ENCODE results near the gene XYLT1. TPM values are rescaled to one million over a fixed set of nuclear protein-coding genes. Genes with fewer than 3 reads are reported as not detected.
"Not testable (repeated sequence)": the region's sequence is repeated elsewhere in the genome, so short reads cannot be mapped to it uniquely, and the experiment has no call there.

Gene XYLT1
- total and polyA plus RNA-seq, 4 experiments from 2014 or later, result 1.4 to 48.5 (median 24.5) TPM

DNA sequence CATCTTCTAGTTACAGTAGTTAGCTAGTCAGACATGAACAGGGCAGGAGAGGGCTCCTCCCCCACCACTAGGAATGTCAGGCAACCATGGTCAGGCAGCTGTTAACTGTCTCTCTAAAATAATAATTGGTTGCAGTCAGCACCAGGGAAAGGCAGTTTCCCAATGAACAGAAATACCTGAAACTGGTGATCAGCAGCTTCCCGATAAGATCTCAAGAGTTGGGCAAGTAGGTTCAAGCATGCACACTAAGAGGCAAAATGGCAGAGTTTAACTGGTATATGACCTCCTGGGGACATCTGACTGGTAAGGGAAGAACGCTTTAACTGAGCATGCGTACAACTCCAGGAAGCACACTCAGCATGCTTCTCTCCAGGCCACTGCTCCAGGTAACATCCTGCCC is 12.6 kb upstream of the XYLT1 start:
- Mint-ChIP-seq H3K4me1 (peaks cover 0 to 3% (median 0%) of the 10 kb centered on the region in 4 donors), H3K27ac (no peak overlapping the region), H3K36me3 (peaks cover 0 to 3% of the 10 kb centered on the region in 2 donors), H3K27me3 (peaks cover 18 to 24% of the 10 kb centered on the region in 2 donors), H3K4me3 (no peak overlapping the region), H3K9me3 (peaks cover 0 to 2% (median 0%) of the 10 kb centered on the region in 8 donors)
- no peak for DNase-seq
- Histone ChIP-seq H3K4me3 (ENCODE audit: low read length in 2 of 2) (no peak overlapping the region), H3K36me3 (ENCODE audit: insufficient read depth, low read length) (no peaks in the 10 kb centered on the region), H3K4me1 (ENCODE audit: insufficient read depth, low read length) (no peaks in the 10 kb centered on the region), H3K27ac (ENCODE audit: low read depth, low read length) (no peak overlapping the region), H3K9me3 (ENCODE audit: control insufficient read depth in 1 of 2, low read length in 2 of 2) (no peaks in the 10 kb centered on the region), H3K27me3 (ENCODE audit: insufficient read depth, low read length) (peaks cover 5% of the 10 kb centered on the region)
- ChIA-PET CTCF (ENCODE audit: partially characterized antibody) (interaction anchor here (0.7 kb wide), 1 partner anchor 94 kb away, joined by 3 read pairs; no protein-coding TSS in a partner anchor), POLR2A (ENCODE audit: partially characterized antibody) (no interaction called here)
- intact Hi-C loops (cut with micrococcal nuclease), result no loop called here

DNA sequence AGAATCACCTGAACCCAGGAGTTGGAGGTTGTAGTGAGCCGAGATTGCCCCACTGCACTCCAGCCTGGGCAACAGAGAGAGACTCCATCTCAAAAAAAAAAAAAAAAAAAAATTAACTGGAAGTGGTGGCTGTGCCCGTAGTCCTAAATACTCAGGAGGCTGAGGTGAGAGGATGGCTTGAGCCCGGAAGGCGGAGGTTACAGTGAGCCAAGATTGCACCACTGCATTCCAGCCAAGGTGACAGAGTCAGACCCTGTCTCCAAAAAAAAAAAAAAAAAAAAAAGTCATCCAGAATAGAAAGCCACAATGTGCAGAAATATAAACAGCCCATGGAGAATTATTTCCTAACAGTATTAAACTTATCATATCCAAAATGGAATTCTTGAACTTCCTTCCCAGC is 11.6 kb upstream of the XYLT1 start:
- CTCF ChIA-PET (ENCODE audit: partially characterized antibody); H3K36me3 Mint-ChIP-seq: not testable (repeated sequence)
- POLR2A ChIA-PET (ENCODE audit: partially characterized antibody), result interaction anchor here (0.8 kb wide), 1 partner anchor 209 kb away, joined by 3 read pairs; no protein-coding TSS in a partner anchor

DNA sequence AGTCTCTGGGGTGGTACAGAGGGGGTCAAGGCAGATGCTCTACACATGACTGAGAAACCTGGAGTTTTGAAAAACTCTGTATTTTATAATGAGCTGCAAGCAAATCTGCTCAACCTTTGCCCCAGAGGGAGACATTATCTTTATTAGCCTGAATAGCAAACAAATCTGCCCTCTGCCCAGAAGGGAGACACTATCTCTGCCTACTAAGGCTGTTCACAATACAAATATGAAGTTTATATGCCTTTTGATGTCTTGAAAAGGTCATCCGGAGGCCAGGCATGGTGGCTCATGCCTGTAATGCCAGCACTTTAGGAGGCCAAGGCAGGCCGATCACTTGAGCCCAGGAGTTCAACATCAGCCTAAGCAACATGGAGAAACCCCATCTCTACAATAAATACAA is 11.0 kb upstream of the XYLT1 start:
- H3K9me3 Mint-ChIP-seq, result peaks cover 0 to 2% (median 0%) of the 10 kb centered on the region in 8 donors
- no peak overlapping the region for H3K27ac Mint-ChIP-seq
- H3K4me1 ChIP-seq (ENCODE audit: insufficient read depth, low read length), result peaks cover 3% of the 10 kb centered on the region
- peaks cover 5% of the 10 kb centered on the region for H3K27me3 ChIP-seq (ENCODE audit: insufficient read depth, low read length)
- H3K4me1 Mint-ChIP-seq, result peaks cover 3 to 8% (median 3%) of the 10 kb centered on the region in 4 donors
- H3K27ac ChIP-seq (ENCODE audit: low read depth, low read length), result no peak overlapping the region
- no peaks in the 10 kb centered on the region for H3K36me3 ChIP-seq (ENCODE audit: insufficient read depth, low read length)
- no peaks in the 10 kb centered on the region for H3K9me3 ChIP-seq (ENCODE audit: control insufficient read depth in 1 of 2, low read length in 2 of 2)
- no peak overlapping the region for H3K4me3 ChIP-seq (ENCODE audit: low read length in 2 of 2)
- DNase-seq, result no peak
- ChIA-PET CTCF (ENCODE audit: partially characterized antibody) (interaction anchor here (1.4 kb wide), 2 partner anchors 14 to 97 kb away, joined by 4 to 5 read pairs; no protein-coding TSS in a partner anchor), POLR2A (ENCODE audit: partially characterized antibody) (interaction anchor here (0.8 kb wide), 1 partner anchor 209 kb away, joined by 3 read pairs; no protein-coding TSS in a partner anchor)
- H3K36me3 Mint-ChIP-seq, result peaks cover 0 to 3% of the 10 kb centered on the region in 2 donors
- intact Hi-C loops (cut with micrococcal nuclease), result no loop called here
- H3K4me3 Mint-ChIP-seq, result no peak overlapping the region
- peaks cover 18 to 24% of the 10 kb centered on the region in 2 donors for H3K27me3 Mint-ChIP-seq

More for the DNA sequence above, 11.6 kb upstream of the XYLT1 start:
- H3K27ac ChIP-seq (ENCODE audit: low read depth, low read length); H3K4me1 Mint-ChIP-seq; H3K27me3 ChIP-seq (ENCODE audit: insufficient read depth, low read length); H3K9me3 ChIP-seq (ENCODE audit: control insufficient read depth in 1 of 2, low read length in 2 of 2); intact Hi-C loops (cut with micrococcal nuclease); H3K4me1 ChIP-seq (ENCODE audit: insufficient read depth, low read length); H3K4me3 Mint-ChIP-seq; H3K4me3 ChIP-seq (ENCODE audit: low read length in 2 of 2); DNase-seq; H3K9me3 Mint-ChIP-seq; H3K36me3 ChIP-seq (ENCODE audit: insufficient read depth, low read length): not testable (repeated sequence)
- peaks cover 18 to 24% of the 10 kb centered on the region in 2 donors for H3K27me3 Mint-ChIP-seq
- H3K27ac Mint-ChIP-seq, result peak overlapping the region in 1 of 7 donors; percentile 29

DNA sequence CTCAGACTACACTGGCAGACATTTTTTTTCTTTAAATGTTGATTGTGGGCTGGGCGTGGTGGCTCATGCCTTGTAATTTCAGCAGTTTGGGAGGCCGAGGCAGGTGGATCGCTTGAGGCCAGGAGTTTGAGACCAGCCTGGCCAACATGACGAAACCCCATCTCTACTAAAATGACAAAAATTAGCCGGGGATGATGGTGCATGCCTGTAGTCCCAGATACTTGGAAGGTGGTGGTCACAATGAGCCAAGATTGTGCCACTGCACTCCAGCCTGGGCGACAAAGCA is 6.4 kb upstream of the XYLT1 start:
- not testable (repeated sequence) for H3K9me3 Mint-ChIP-seq; H3K9me3 ChIP-seq (ENCODE audit: control insufficient read depth in 1 of 2, low read length in 2 of 2); H3K27ac Mint-ChIP-seq; H3K27me3 ChIP-seq (ENCODE audit: insufficient read depth, low read length); DNase-seq; H3K4me3 ChIP-seq (ENCODE audit: low read length in 2 of 2); H3K4me3 Mint-ChIP-seq; H3K27ac ChIP-seq (ENCODE audit: low read depth, low read length); H3K36me3 ChIP-seq (ENCODE audit: insufficient read depth, low read length); H3K36me3 Mint-ChIP-seq
- ChIA-PET POLR2A (ENCODE audit: partially characterized antibody) (interaction anchor here (0.6 to 1.7 kb wide), 3 partner anchors 53 to 113 kb away, joined by 3 read pairs; no protein-coding TSS in a partner anchor), CTCF (ENCODE audit: partially characterized antibody) (interaction anchor here (0.6 to 1.5 kb wide), 6 partner anchors 10 to 484 kb away, joined by 3 to 6 read pairs (median 4); no protein-coding TSS in a partner anchor)
- peaks cover 16% of the 10 kb centered on the region for H3K4me1 ChIP-seq (ENCODE audit: insufficient read depth, low read length)
- intact Hi-C loops (cut with micrococcal nuclease), result loop anchor here (2.0 kb wide), 1 partner anchor 102 kb away; no protein-coding TSS in a partner anchor
- H3K4me1 Mint-ChIP-seq, result peaks cover 13 to 34% (median 20%) of the 10 kb centered on the region in 4 donors
- peaks cover 8 to 12% of the 10 kb centered on the region in 2 donors for H3K27me3 Mint-ChIP-seq

DNA sequence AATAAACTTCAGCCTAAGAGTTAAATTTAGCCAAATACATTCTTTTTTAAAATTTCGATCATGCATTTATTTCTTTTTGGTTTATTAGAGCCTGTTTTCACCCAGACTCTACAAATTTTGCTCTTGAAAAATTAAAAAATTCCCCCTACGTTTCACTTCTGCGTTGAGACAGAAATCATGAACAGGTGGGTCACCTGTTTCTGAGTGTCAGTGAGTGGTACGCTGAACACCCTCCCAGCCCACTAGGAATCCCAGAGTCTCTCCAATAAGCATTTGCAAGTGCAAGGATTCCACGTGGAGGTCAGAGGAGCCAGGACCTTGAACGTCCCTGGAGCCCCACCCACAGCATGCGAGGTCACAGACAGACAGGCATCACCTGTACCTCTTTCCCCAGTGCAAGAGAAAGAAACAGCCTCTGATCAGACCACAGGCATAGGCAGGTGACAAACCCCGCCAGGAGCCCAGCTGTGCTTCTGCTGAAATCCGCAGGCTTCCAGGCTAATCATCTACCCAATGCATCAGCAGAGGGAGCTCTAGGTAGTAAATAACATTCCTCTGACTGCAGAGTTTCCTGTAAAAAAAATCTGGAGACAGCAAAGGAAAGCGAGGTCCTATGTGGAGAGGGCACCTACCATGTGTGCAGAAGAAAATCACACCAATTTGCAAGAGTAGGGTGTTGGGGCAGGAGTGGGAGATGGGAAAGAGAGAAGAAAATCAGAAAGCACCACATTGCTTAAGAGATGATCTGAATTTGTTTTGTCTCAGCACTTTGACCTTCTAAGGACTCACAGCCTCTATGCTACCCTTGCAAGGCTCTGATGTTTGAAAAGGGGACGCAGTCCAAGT is 5.9 kb upstream of the XYLT1 start:
- no peak overlapping the region for H3K4me3 ChIP-seq (ENCODE audit: low read length in 2 of 2)
- peaks cover 5% of the 10 kb centered on the region for H3K27me3 ChIP-seq (ENCODE audit: insufficient read depth, low read length)
- H3K4me1 ChIP-seq (ENCODE audit: insufficient read depth, low read length), result peaks cover 16% of the 10 kb centered on the region
- peak; percentile 39 to 53 (median 49) for DNase-seq
- H3K36me3 ChIP-seq (ENCODE audit: insufficient read depth, low read length), result no peaks in the 10 kb centered on the region
- H3K9me3 Mint-ChIP-seq, result peaks cover 0 to 3% (median 0%) of the 10 kb centered on the region in 8 donors
- H3K4me1 Mint-ChIP-seq, result peaks cover 13 to 39% (median 20%) of the 10 kb centered on the region in 4 donors
- peak overlapping the region in 3 of 7 donors; percentile 23 to 81 (median 29) for H3K27ac Mint-ChIP-seq
- ChIA-PET POLR2A (ENCODE audit: partially characterized antibody) (interaction anchor here (0.6 to 1.7 kb wide), 4 partner anchors 53 to 321 kb away, joined by 3 read pairs; no protein-coding TSS in a partner anchor), CTCF (ENCODE audit: partially characterized antibody) (interaction anchor here (0.6 to 1.5 kb wide), 11 partner anchors 9 to 484 kb away, joined by 3 to 13 read pairs (median 4); no protein-coding TSS in a partner anchor)
- peaks cover 0 to 3% of the 10 kb centered on the region in 2 donors for H3K36me3 Mint-ChIP-seq
- no peak overlapping the region for H3K27ac ChIP-seq (ENCODE audit: low read depth, low read length)
- H3K9me3 ChIP-seq (ENCODE audit: control insufficient read depth in 1 of 2, low read length in 2 of 2), result no peaks in the 10 kb centered on the region
- H3K4me3 Mint-ChIP-seq, result peak overlapping the region in 1 of 8 donors; percentile 32
- intact Hi-C loops (cut with micrococcal nuclease), result loop anchor here (2.0 kb wide), 1 partner anchor 102 kb away; no protein-coding TSS in a partner anchor
- H3K27me3 Mint-ChIP-seq, result peaks cover 8 to 12% of the 10 kb centered on the region in 2 donors

DNA sequence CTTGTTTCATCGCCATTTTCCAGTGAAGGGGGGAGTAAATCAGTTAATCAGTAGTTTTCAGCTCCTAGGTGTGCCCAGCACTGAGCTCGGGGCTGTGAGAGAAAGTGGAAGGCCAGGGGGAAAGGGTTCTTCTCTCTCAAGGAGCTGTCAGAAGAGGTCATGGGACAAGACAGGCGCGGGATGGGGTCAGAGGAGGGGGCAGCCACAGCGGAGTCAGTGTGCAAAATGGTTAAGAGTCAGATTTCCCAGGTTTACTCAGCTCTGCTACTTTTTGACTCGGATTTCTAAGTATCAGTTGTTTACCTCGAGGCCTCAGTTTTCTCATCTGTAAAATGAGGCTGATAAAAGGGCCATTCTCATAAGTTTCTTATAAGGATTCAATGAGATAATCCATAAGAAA is 4.3 kb upstream of the XYLT1 start:
- Mint-ChIP-seq H3K27ac (peak overlapping the region in 1 of 7 donors; percentile 19), H3K27me3 (peaks cover under 1 to 4% of the 10 kb centered on the region in 2 donors), H3K9me3 (peaks cover 0 to 3% (median 0%) of the 10 kb centered on the region in 8 donors), H3K36me3 (no peaks in the 10 kb centered on the region), H3K4me3 (no peak overlapping the region), H3K4me1 (peaks cover 13 to 46% (median 20%) of the 10 kb centered on the region in 4 donors)
- DNase-seq, result no peak
- intact Hi-C loops (cut with micrococcal nuclease), result no loop called here
- Histone ChIP-seq H3K9me3 (ENCODE audit: control insufficient read depth in 1 of 2, low read length in 2 of 2) (no peaks in the 10 kb centered on the region), H3K4me1 (ENCODE audit: insufficient read depth, low read length) (peaks cover 21% of the 10 kb centered on the region), H3K27ac (ENCODE audit: low read depth, low read length) (no peak overlapping the region), H3K27me3 (ENCODE audit: insufficient read depth, low read length) (peaks cover 5% of the 10 kb centered on the region), H3K36me3 (ENCODE audit: insufficient read depth, low read length) (no peaks in the 10 kb centered on the region), H3K4me3 (ENCODE audit: low read length in 2 of 2) (no peak overlapping the region)
- ChIA-PET POLR2A (ENCODE audit: partially characterized antibody) (interaction anchor here (0.9 to 1.1 kb wide), 3 partner anchors 59 to 111 kb away, joined by 3 read pairs; no protein-coding TSS in a partner anchor), CTCF (ENCODE audit: partially characterized antibody) (interaction anchor here (1.1 to 2.1 kb wide), 4 partner anchors 75 to 613 kb away, joined by 3 to 9 read pairs (median 4); no protein-coding TSS in a partner anchor)
